Immature natural killer cell (primary cell): ENCODE measurements around the gene PPP3CB. TPM values are rescaled to one million over a fixed set of nuclear protein-coding genes. Genes with fewer than 3 reads are reported as not detected.
A peak's percentile ranks its signal among the peaks of the same experiment; 100 is the strongest.

Source experiments
- DNase-seq, 3 donors: peaks; one replicate each; pipeline ENCODE4 v3.0.0; 2022; ENCODE audit warnings: mixed read lengths in 1 of 3
- H3K27ac Mint-ChIP-seq, 6 donors: one replicate each; pipeline ENCODE4 v1.8.0; 2020; ENCODE audit warnings: mixed read lengths in 6 of 6, mild to moderate bottlenecking in 5 of 6, inconsistent platforms in 4 of 6, moderate library complexity in 3 of 6
- H3K27me3 Mint-ChIP-seq, 3 donors: one replicate each; pipeline ENCODE4 v1.8.0; 2020 to 2021; ENCODE audit warnings: low read depth in 3 of 3, mild to moderate bottlenecking in 3 of 3, mixed read lengths in 3 of 3, moderate library complexity in 3 of 3, inconsistent platforms in 1 of 3
- H3K36me3 Mint-ChIP-seq, 3 donors: one replicate each; pipeline ENCODE4 v1.8.0; 2020; ENCODE audit warnings: mixed read lengths in 3 of 3, inconsistent platforms in 2 of 3, mild to moderate bottlenecking in 2 of 3
- H3K4me1 Mint-ChIP-seq, 2 donors: one replicate each; pipeline ENCODE4 v1.8.0; 2020; ENCODE audit warnings: inconsistent platforms in 2 of 2, mild to moderate bottlenecking in 2 of 2, mixed read lengths in 2 of 2, moderate library complexity in 1 of 2
- H3K4me3 Mint-ChIP-seq, 5 donors: one replicate each; pipeline ENCODE4 v1.8.0; 2020; ENCODE audit warnings: mild to moderate bottlenecking in 5 of 5, mixed read lengths in 5 of 5, inconsistent platforms in 3 of 5, moderate library complexity in 3 of 5
- H3K9me3 Mint-ChIP-seq, 6 donors: one replicate each; pipeline ENCODE4 v1.8.0; 2020; ENCODE audit warnings: mild to moderate bottlenecking in 6 of 6, mixed read lengths in 6 of 6, inconsistent platforms in 4 of 6, moderate library complexity in 3 of 6
- polyA plus RNA-seq, 3 donors: library from polyadenylated mRNA; unstranded; fragments of 300-500 nt; fragmentation: Illumina TruSeq; gene quantifications; one replicate each; pipeline ENCODE4 v1.2.3, GENCODE V29; 2021

Gene PPP3CB
- polyA plus RNA-seq, 3 donors from 2014 or later: 6.9 to 8.7 (median 8.3) TPM

GRCh38 chr10:73426318-73426717 is 69.5 kb downstream of the PPP3CB start:
- H3K36me3 Mint-ChIP-seq: peaks cover 32 to 49% (median 46%) of the 10 kb centered on the region in 3 donors
- DNase-seq: no peak
- no peaks in the 10 kb centered on the region for H3K9me3 Mint-ChIP-seq
- H3K4me1 Mint-ChIP-seq: no peaks in the 10 kb centered on the region
- H3K4me3 Mint-ChIP-seq: no peak overlapping the region
- H3K27me3 Mint-ChIP-seq: peaks cover 0 to 1% (median 0%) of the 10 kb centered on the region in 3 donors
- no peak overlapping the region for H3K27ac Mint-ChIP-seq

- peaks cover 0 to 1% (median 0%) of the 10 kb centered on the region in 3 donors for H3K27me3 Mint-ChIP-seq
- H3K27ac Mint-ChIP-seq: peak overlapping the region in 1 of 6 donors; percentile 3
- peaks cover 32 to 46% (median 35%) of the 10 kb centered on the region in 3 donors for H3K36me3 Mint-ChIP-seq
- H3K4me3 Mint-ChIP-seq: no peak overlapping the region
- no peak for DNase-seq
- H3K9me3 Mint-ChIP-seq: no peaks in the 10 kb centered on the region
- no peaks in the 10 kb centered on the region for H3K4me1 Mint-ChIP-seq
Measured at GRCh38 chr10:73424478-73424877, 71.3 kb downstream of the PPP3CB start.

- Mint-ChIP-seq H3K4me1 (no peaks in the 10 kb centered on the region), H3K27ac (peak overlapping the region in 1 of 6 donors; percentile 60), H3K27me3 (peaks cover 0 to 2% (median 1%) of the 10 kb centered on the region in 3 donors), H3K36me3 (peaks cover 32 to 46% (median 35%) of the 10 kb centered on the region in 3 donors), H3K9me3 (no peaks in the 10 kb centered on the region), H3K4me3 (no peak overlapping the region)
- no peak for DNase-seq
Measured at GRCh38 chr10:73423309-73423708, 72.5 kb downstream of the PPP3CB start.

- Mint-ChIP-seq H3K27ac (no peak overlapping the region), H3K4me1 (peaks cover 22 to 33% of the 10 kb centered on the region in 2 donors), H3K4me3 (no peak overlapping the region), H3K9me3 (no peaks in the 10 kb centered on the region), H3K27me3 (peaks cover 0 to 6% (median 2%) of the 10 kb centered on the region in 3 donors), H3K36me3 (no peaks in the 10 kb centered on the region)
- DNase-seq: no peak
Measured at GRCh38 chr10:73416571-73416970, 79.3 kb downstream of the PPP3CB start.

GRCh38 chr10:73414230-73414945 is 81.4 kb downstream of the PPP3CB start:
- no peaks in the 10 kb centered on the region for H3K9me3 Mint-ChIP-seq
- peaks cover 30 to 52% of the 10 kb centered on the region in 2 donors for H3K4me1 Mint-ChIP-seq
- H3K27ac Mint-ChIP-seq: peak overlapping the region; percentile 60 to 90 (median 80)
- peak overlapping the region; percentile 87 to 92 (median 90) for H3K4me3 Mint-ChIP-seq
- H3K36me3 Mint-ChIP-seq: peaks cover 0 to 3% (median 0%) of the 10 kb centered on the region in 3 donors
- DNase-seq: no peak
- H3K27me3 Mint-ChIP-seq: peaks cover 0 to 6% (median 2%) of the 10 kb centered on the region in 3 donors

- no peaks in the 10 kb centered on the region for H3K9me3 Mint-ChIP-seq
- peak within 1 kb of the TSS; percentile 90 to 92 (median 90) for H3K4me3 Mint-ChIP-seq
- peaks cover 0 to 6% (median 2%) of the 10 kb centered on the region in 3 donors for H3K27me3 Mint-ChIP-seq
- H3K27ac Mint-ChIP-seq: peak within 1 kb of the TSS; percentile 81 to 97 (median 94)
- peaks cover 36 to 59% of the 10 kb centered on the region in 2 donors for H3K4me1 Mint-ChIP-seq
- DNase-seq: peak; percentile 85 to 87 (median 85)
- peaks cover 0 to 3% (median 0%) of the 10 kb centered on the region in 3 donors for H3K36me3 Mint-ChIP-seq
Measured at GRCh38 chr10:73413528-73414229, 82.1 kb downstream of the PPP3CB start, which contains the start of gene ANXA7. TSS of gene ANXA7 (minus strand) at chr10:73414058. CDS start at chr10:73400856, 13,202 bp downstream.

- H3K36me3 Mint-ChIP-seq: peaks cover 0 to 3% (median 0%) of the 10 kb centered on the region in 3 donors
- peaks cover 0 to 6% (median 0%) of the 10 kb centered on the region in 3 donors for H3K27me3 Mint-ChIP-seq
- peak overlapping the region; percentile 81 to 97 (median 94) for H3K27ac Mint-ChIP-seq
- H3K4me1 Mint-ChIP-seq: peaks cover 37 to 64% of the 10 kb centered on the region in 2 donors
- H3K9me3 Mint-ChIP-seq: no peaks in the 10 kb centered on the region
- peak; percentile 49 to 56 (median 53) for DNase-seq
- H3K4me3 Mint-ChIP-seq: peak overlapping the region; percentile 90 to 92 (median 90)
Measured at GRCh38 chr10:73413108-73413527, 82.7 kb downstream of the PPP3CB start.

- DNase-seq: no peak
- peak overlapping the region in 1 of 6 donors; percentile 10 for H3K27ac Mint-ChIP-seq
- peaks cover 0 to 6% (median 0%) of the 10 kb centered on the region in 3 donors for H3K27me3 Mint-ChIP-seq
- H3K4me1 Mint-ChIP-seq: peaks cover 37 to 71% of the 10 kb centered on the region in 2 donors
- H3K36me3 Mint-ChIP-seq: peaks cover 0 to 11% (median 3%) of the 10 kb centered on the region in 3 donors
- H3K4me3 Mint-ChIP-seq: peak overlapping the region in 1 of 5 donors; percentile 10
- no peaks in the 10 kb centered on the region for H3K9me3 Mint-ChIP-seq
Measured at GRCh38 chr10:73410897-73411296, 84.9 kb downstream of the PPP3CB start.

GRCh38 chr10:73408978-73409521 is 86.8 kb downstream of the PPP3CB start:
- Mint-ChIP-seq H3K4me3 (no peak overlapping the region), H3K9me3 (no peaks in the 10 kb centered on the region), H3K27me3 (peaks cover 0 to 6% (median 0%) of the 10 kb centered on the region in 3 donors), H3K27ac (no peak overlapping the region), H3K36me3 (peaks cover 0 to 11% (median 3%) of the 10 kb centered on the region in 3 donors), H3K4me1 (peaks cover 28 to 64% of the 10 kb centered on the region in 2 donors)
- no peak for DNase-seq

- Mint-ChIP-seq H3K4me1 (peaks cover 24 to 64% of the 10 kb centered on the region in 2 donors), H3K27ac (no peak overlapping the region), H3K27me3 (peaks cover 0 to under 1% (median 0%) of the 10 kb centered on the region in 3 donors), H3K36me3 (peaks cover 0 to 11% (median 3%) of the 10 kb centered on the region in 3 donors), H3K9me3 (no peaks in the 10 kb centered on the region), H3K4me3 (no peak overlapping the region)
- DNase-seq: no peak
Measured at GRCh38 chr10:73408061-73408460, 87.8 kb downstream of the PPP3CB start.

- peaks cover 0 to 11% (median 3%) of the 10 kb centered on the region in 3 donors for H3K36me3 Mint-ChIP-seq
- no peak overlapping the region for H3K4me3 Mint-ChIP-seq
- no peaks in the 10 kb centered on the region for H3K27me3 Mint-ChIP-seq
- H3K9me3 Mint-ChIP-seq: no peaks in the 10 kb centered on the region
- peaks cover 20 to 59% of the 10 kb centered on the region in 2 donors for H3K4me1 Mint-ChIP-seq
- H3K27ac Mint-ChIP-seq: no peak overlapping the region
- no peak for DNase-seq
Measured at GRCh38 chr10:73407495-73407894, 88.3 kb downstream of the PPP3CB start.

- no peak overlapping the region for H3K4me3 Mint-ChIP-seq
- H3K4me1 Mint-ChIP-seq: peaks cover 17 to 52% of the 10 kb centered on the region in 2 donors
- no peaks in the 10 kb centered on the region for H3K9me3 Mint-ChIP-seq
Measured at GRCh38 chr10:73406846-73407245, 89.0 kb downstream of the PPP3CB start.

GRCh38 chr10:73405556-73405955 is 90.3 kb downstream of the PPP3CB start:
- Mint-ChIP-seq H3K4me1 (peaks cover 11 to 39% of the 10 kb centered on the region in 2 donors), H3K36me3 (peaks cover 0 to 11% (median 3%) of the 10 kb centered on the region in 3 donors), H3K9me3 (no peaks in the 10 kb centered on the region), H3K27me3 (no peaks in the 10 kb centered on the region), H3K4me3 (no peak overlapping the region), H3K27ac (no peak overlapping the region)
- no peak for DNase-seq

More at GRCh38 chr10:73406846-73407245, 89.0 kb downstream of the PPP3CB start:
- Mint-ChIP-seq H3K27ac (no peak overlapping the region), H3K36me3 (peaks cover 0 to 11% (median 3%) of the 10 kb centered on the region in 3 donors), H3K27me3 (no peaks in the 10 kb centered on the region)
- DNase-seq: no peak
